BLaER1 treated with 17β-estradiol and CSF1 and Interleukin-3, amounts not matched to agents 10 nM and 100 nM (cell line): ENCODE measurements around the gene SUPT5H.
A peak's percentile ranks its signal among the peaks of the same experiment; 100 is the strongest.

Experiments used
- H3K27ac ChIP-seq, 11 experiments: shearing (Covaris generic); formaldehyde crosslinking; 2 replicates each; pipeline ENCODE4 v1.8.1; 2022
- H3K27me3 ChIP-seq, 11 experiments: shearing (Covaris generic); formaldehyde crosslinking; 2 replicates each; pipeline ENCODE4 v1.8.1; 2022
- H3K36me3 ChIP-seq, 11 experiments: shearing (Covaris generic); formaldehyde crosslinking; 2 replicates each; pipeline ENCODE4 v1.8.1; 2022
- H3K4me1 ChIP-seq, 10 experiments: shearing (Covaris generic); formaldehyde crosslinking; 2 replicates each; pipeline ENCODE4 v1.8.1; 2022
- H3K4me2 ChIP-seq, 11 experiments: shearing (Covaris generic); formaldehyde crosslinking; 2 replicates each; pipeline ENCODE4 v1.8.1; 2022
- H3K4me3 ChIP-seq, 10 experiments: shearing (Covaris generic); formaldehyde crosslinking; 2 replicates each; pipeline ENCODE4 v1.8.1; 2022
- H3K9ac ChIP-seq, 11 experiments: shearing (Covaris generic); formaldehyde crosslinking; 2 replicates each; pipeline ENCODE4 v1.8.1; 2022
- H3K9me3 ChIP-seq, 11 experiments: shearing (Covaris generic); formaldehyde crosslinking; replicated peaks in 1 of 11; 2 replicates each; pipeline ENCODE4 v1.8.1; 2022
- H4K20me1 ChIP-seq, 11 experiments: shearing (Covaris generic); formaldehyde crosslinking; 2 replicates each; pipeline ENCODE4 v1.8.1; 2022
- Cebpa-rat ChIP-seq, 11 experiments: shearing (Covaris generic); IDR thresholded peaks; 2 replicates each; pipeline ENCODE4 v1.8.1; 2022

The SUPT5H gene

DNA sequence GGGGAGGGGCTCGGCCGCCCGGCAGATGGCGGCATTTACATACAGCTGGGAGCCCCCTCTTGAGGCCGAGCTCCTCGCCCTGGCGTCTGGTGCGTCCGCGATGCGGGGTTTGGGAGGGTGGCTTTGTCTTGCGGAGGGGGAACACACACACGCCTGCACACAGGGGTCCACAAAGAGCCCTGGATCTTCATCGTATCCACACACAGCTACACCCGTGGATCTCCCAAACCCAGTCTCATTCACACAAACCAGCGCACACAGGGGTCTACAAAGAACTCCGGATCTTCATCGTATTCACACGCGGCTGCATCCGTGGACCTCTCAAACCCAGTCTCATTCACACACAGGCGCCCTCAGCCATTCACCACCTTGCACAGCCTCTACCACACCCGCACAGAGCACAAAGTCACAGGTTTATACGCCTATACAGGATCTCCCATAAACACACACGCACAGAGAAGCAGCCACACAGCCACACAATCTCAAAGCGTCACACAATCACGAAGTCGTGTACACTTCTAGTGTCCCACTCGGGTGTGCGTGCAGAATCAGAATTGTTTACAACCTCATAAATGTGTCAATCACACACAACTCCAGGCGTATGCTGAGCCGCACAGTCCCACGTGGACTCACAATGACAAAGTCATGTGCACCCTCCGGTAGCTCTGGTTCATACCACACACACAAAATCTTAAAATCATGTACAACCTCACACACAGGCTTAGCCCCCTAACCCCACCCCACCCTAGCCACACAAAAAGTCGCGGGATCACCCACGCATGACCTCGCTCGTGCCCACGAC lies 52.8 kb downstream of the SUPT5H start:
- Histone ChIP-seq H3K9ac (peak overlapping the region in 10 of 11 experiments; percentile 8 to 80 (median 57); a peak in 19 of 22 replicates), H4K20me1 (no peaks in the 10 kb centered on the region), H3K27me3 (peaks cover 3 to 23% (median 10%) of the 10 kb centered on the region in 11 experiments; a peak in 14 of 22 replicates), H3K4me3 (peak overlapping the region; percentile 47 to 75 (median 68)), H3K9me3 (no peaks in the 10 kb centered on the region), H3K4me1 (peaks cover 6 to 42% (median 25%) of the 10 kb centered on the region in 10 experiments; a peak in 18 of 20 replicates), H3K36me3 (0 out of 22 replicates have a peak, but pooled peaks cover 0 to 1% (median 0%) of the 10 kb centered on the region in 11 experiments), H3K4me2 (peak overlapping the region; percentile 91 to 100 (median 97)), H3K27ac (peak overlapping the region in 7 of 11 experiments; percentile 3 to 57 (median 41); a peak in 11 of 22 replicates)
- no peak for TF ChIP-seq Cebpa-rat (IDR thresholded peaks at IDR 0.05)

DNA sequence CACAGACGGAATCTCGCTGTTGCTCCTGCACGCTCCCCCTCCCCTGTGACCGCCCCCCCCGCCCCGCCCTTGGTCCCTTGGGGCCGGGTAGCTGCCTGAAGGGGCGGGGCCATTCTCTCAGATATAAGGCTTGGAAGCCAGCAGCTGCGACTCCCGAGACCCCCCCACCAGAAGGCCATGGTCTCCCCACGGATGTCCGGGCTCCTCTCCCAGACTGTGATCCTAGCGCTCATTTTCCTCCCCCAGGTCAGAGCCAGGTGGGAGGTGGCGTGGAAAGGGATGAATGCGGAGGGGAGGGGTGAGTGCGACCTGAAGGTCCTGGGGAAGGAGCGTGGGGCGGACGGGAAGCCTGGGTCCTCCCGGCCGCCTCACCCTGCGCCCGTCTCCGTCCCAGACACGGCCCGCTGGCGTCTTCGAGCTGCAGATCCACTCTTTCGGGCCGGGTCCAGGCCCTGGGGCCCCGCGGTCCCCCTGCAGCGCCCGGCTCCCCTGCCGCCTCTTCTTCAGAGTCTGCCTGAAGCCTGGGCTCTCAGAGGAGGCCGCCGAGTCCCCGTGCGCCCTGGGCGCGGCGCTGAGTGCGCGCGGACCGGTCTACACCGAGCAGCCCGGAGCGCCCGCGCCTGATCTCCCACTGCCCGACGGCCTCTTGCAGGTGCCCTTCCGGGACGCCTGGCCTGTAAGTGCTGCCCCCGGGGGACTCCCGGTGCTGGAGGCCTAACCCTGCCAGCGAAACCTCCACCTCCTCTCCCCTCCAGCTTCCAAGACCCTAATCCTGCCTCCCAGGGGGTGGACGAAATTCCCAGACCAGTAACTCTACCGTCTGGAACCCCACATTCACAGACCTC lies 53.6 kb downstream of the SUPT5H start, which contains the start of gene DLL3:
TSS of gene DLL3 (plus strand) at position 150 of the 845 bp plus-strand sequence. CDS start at position 178, 28 bp downstream.
- H3K4me3 ChIP-seq: peak within 1 kb of the TSS; percentile 50 to 75 (median 68)
- H3K27ac ChIP-seq: peak within 1 kb of the TSS in 7 of 11 experiments; percentile 28 to 66 (median 43); a peak in 13 of 22 replicates
- H3K27me3 ChIP-seq: peaks cover 3 to 23% (median 10%) of the 10 kb centered on the region in 11 experiments; a peak in 14 of 22 replicates
- peaks cover 0 to 2% (median 0%) of the 10 kb centered on the region in 11 experiments; a peak in 1 of 22 replicates for H3K36me3 ChIP-seq
- peaks cover 6 to 42% (median 25%) of the 10 kb centered on the region in 10 experiments; a peak in 18 of 20 replicates for H3K4me1 ChIP-seq
- TF ChIP-seq Cebpa-rat (IDR thresholded peaks at IDR 0.05): no peak
- H3K9ac ChIP-seq: peak within 1 kb of the TSS in 10 of 11 experiments; percentile 48 to 81 (median 68); a peak in 20 of 22 replicates
- H3K4me2 ChIP-seq: peak within 1 kb of the TSS; percentile 91 to 100 (median 97)
- peaks cover 0 to 4% (median 0%) of the 10 kb centered on the region in 11 experiments; a peak in 1 of 22 replicates for H4K20me1 ChIP-seq
- no peaks in the 10 kb centered on the region for H3K9me3 ChIP-seq

DNA sequence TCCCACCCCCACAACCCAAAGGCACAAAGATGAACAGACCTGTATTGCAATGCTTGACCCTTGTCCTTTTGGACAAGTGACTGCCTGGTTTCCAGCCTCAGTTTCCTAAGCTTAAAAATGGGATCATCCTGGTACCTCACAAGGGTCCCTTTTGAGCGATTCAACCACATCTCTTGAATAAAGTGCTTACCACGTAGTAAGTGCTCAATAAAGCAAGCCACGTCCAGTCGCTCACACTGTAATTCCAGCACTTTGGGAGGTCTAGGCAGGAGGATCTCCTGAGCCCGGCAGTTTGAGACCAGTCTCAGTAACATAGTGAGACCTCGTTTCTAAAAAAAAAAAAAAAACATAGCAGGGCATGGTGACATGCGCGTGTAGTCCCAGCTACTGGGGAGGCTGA lies 54.5 kb downstream of the SUPT5H start:
- peaks cover 4 to 30% (median 10%) of the 10 kb centered on the region in 11 experiments; a peak in 16 of 22 replicates for H3K27me3 ChIP-seq
- H3K4me2 ChIP-seq: peak overlapping the region in 8 of 11 experiments; percentile 91 to 100 (median 98); a peak in 14 of 22 replicates
- no peaks in the 10 kb centered on the region for H3K9me3 ChIP-seq
- no peak overlapping the region for H3K27ac ChIP-seq
- peaks cover 0 to 4% (median 0%) of the 10 kb centered on the region in 11 experiments; a peak in 1 of 22 replicates for H3K36me3 ChIP-seq
- no peak for TF ChIP-seq Cebpa-rat (IDR thresholded peaks at IDR 0.05)
- H3K4me1 ChIP-seq: peaks cover 6 to 35% (median 23%) of the 10 kb centered on the region in 10 experiments; a peak in 18 of 20 replicates
- H4K20me1 ChIP-seq: peaks cover 0 to 6% (median 0%) of the 10 kb centered on the region in 11 experiments; a peak in 1 of 22 replicates
- peak overlapping the region in 4 of 11 experiments; percentile 71 to 81 (median 80); a peak in 4 of 22 replicates for H3K9ac ChIP-seq
- peak overlapping the region in 4 of 10 experiments; percentile 68 to 75 (median 71); a peak in 4 of 20 replicates for H3K4me3 ChIP-seq

DNA sequence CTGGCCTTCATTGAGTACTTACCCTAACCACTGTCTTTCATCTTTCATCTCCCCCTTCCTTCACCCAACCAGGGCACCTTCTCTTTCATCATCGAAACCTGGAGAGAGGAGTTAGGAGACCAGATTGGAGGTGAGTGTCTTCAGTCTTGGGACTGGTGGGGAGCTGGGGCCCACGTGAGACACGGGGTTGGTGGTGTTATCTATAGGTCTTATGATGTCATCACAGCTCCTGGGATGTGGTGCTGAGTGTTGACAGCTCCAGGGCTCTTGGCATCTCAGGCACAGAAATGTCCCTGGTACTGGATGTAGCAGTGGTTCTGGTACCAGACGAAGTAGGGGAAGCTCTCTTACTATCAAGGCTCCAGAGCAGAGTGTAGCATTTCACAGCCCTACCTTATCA lies 55.2 kb downstream of the SUPT5H start:
- Histone ChIP-seq H3K27me3 (peaks cover 10 to 36% (median 15%) of the 10 kb centered on the region in 11 experiments), H3K4me1 (peaks cover 6 to 35% (median 23%) of the 10 kb centered on the region in 10 experiments; a peak in 18 of 20 replicates), H3K4me2 (peak overlapping the region in 2 of 11 experiments; percentile 91 to 95; a peak in 1 of 22 replicates), H3K4me3 (no peak overlapping the region), H3K36me3 (peaks cover 0 to 5% (median 0%) of the 10 kb centered on the region in 11 experiments; a peak in 1 of 22 replicates), H4K20me1 (peaks cover 0 to 6% (median 0%) of the 10 kb centered on the region in 11 experiments; a peak in 1 of 22 replicates), H3K9ac (no peak overlapping the region), H3K9me3 (no peaks in the 10 kb centered on the region), H3K27ac (no peak overlapping the region)
- TF ChIP-seq Cebpa-rat (IDR thresholded peaks at IDR 0.05): no peak

DNA sequence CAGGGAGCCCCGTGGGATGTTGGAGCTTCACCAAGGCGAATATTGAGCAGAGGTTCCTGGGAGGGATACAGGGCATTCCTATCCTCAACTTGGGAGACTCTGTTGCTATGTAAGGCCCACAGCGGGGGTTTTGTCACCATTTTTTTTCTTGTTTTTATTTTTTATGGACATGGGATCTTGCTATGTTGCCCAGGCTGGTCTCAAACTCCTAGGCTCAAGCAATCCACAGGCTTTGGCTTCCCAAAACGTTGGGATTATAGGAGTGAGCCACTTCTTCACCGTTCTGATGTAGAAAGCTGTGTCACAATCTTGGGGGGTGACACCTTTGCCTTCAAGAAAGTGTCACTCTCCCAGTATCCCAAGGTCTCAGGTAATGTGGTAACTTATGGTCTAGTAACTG lies 56.0 kb downstream of the SUPT5H start:
- H4K20me1 ChIP-seq: peaks cover 0 to 6% (median 0%) of the 10 kb centered on the region in 11 experiments; a peak in 1 of 22 replicates
- H3K4me2 ChIP-seq: no peak overlapping the region
- H3K9ac ChIP-seq: no peak overlapping the region
- no peak overlapping the region for H3K27ac ChIP-seq
- H3K4me1 ChIP-seq: peaks cover 6 to 35% (median 23%) of the 10 kb centered on the region in 10 experiments; a peak in 18 of 20 replicates
- H3K4me3 ChIP-seq: no peak overlapping the region
- H3K9me3 ChIP-seq: no peaks in the 10 kb centered on the region
- H3K36me3 ChIP-seq: peaks cover 0 to 8% (median 0%) of the 10 kb centered on the region in 11 experiments; a peak in 1 of 22 replicates
- TF ChIP-seq Cebpa-rat (IDR thresholded peaks at IDR 0.05): no peak
- H3K27me3 ChIP-seq: peaks cover 18 to 44% (median 23%) of the 10 kb centered on the region in 11 experiments

DNA sequence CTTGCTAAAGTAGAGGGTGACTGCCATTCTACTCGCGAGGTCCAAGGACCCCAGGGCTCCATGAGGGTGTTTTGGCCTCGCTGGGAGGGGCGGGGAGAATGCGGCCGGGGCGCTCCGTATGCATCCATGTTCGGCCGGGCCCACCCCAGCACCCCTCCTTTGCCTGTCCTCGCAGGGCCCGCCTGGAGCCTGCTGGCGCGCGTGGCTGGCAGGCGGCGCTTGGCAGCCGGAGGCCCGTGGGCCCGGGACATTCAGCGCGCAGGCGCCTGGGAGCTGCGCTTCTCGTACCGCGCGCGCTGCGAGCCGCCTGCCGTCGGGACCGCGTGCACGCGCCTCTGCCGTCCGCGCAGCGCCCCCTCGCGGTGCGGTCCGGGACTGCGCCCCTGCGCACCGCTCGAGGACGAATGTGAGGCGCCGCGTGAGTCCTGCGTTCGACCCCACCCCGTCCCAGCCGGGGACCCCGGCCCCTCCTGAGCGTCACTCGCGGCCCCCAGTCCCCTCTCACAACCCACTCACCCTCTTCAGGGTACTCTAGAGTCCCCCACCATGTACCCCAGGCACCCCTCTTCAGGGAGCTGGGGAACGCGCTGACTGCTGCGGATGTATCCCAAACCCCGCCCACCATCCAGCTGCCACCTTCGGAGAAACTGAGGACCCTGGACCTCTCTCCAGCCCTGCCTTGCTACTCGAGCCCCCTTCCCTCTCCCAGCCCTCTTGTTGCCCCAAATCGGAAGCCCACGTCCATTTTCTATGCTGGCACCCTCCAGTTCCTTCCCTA lies 57.4 kb downstream of the SUPT5H start:
- no peaks in the 10 kb centered on the region for H3K9me3 ChIP-seq
- H4K20me1 ChIP-seq: peaks cover 0 to 9% (median 0%) of the 10 kb centered on the region in 11 experiments; a peak in 3 of 22 replicates
- no peak for TF ChIP-seq Cebpa-rat (IDR thresholded peaks at IDR 0.05)
- peaks cover 6 to 37% (median 28%) of the 10 kb centered on the region in 10 experiments; a peak in 18 of 20 replicates for H3K4me1 ChIP-seq
- peaks cover 32 to 59% (median 38%) of the 10 kb centered on the region in 11 experiments for H3K27me3 ChIP-seq
- peaks cover 0 to 8% (median 0%) of the 10 kb centered on the region in 11 experiments; a peak in 1 of 22 replicates for H3K36me3 ChIP-seq
- H3K27ac ChIP-seq: no peak overlapping the region
- peak overlapping the region in 2 of 11 experiments; percentile 29 to 35; a peak in 1 of 22 replicates for H3K4me2 ChIP-seq
- no peak overlapping the region for H3K9ac ChIP-seq
- no peak overlapping the region for H3K4me3 ChIP-seq

DNA sequence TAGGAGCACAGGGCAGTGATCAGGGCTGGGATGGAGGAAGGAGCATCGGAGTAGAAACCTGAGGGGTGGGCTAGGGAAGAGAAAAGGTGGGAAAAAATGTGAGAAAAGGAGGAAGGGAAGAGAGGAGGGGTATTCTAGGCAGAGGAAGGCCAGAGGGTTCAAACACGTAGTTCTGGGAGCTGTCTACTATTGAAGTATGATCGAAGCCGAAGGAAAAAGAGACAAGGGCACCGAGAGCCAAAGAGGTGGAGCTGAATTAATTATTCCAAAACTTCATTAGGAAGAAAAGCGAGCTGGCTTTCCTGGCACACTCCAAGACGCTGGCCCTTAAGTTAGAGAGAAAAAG lies 61.2 kb downstream of the SUPT5H start:
- TF ChIP-seq Cebpa-rat (IDR thresholded peaks at IDR 0.05): no peak
- peaks cover 0 to 9% (median 0%) of the 10 kb centered on the region in 11 experiments; a peak in 3 of 22 replicates for H4K20me1 ChIP-seq
- no peaks in the 10 kb centered on the region for H3K9me3 ChIP-seq
- H3K27ac ChIP-seq: no peak overlapping the region
- H3K4me1 ChIP-seq: peaks cover 0 to 15% (median 13%) of the 10 kb centered on the region in 10 experiments; a peak in 7 of 20 replicates
- H3K27me3 ChIP-seq: peaks cover 38 to 52% (median 46%) of the 10 kb centered on the region in 11 experiments
- peaks cover 0 to 8% (median 0%) of the 10 kb centered on the region in 11 experiments; a peak in 1 of 22 replicates for H3K36me3 ChIP-seq
- H3K9ac ChIP-seq: peak overlapping the region in 7 of 11 experiments; percentile 45 to 65 (median 53); a peak in 11 of 22 replicates
- H3K4me3 ChIP-seq: peak overlapping the region; percentile 49 to 71 (median 62)
- H3K4me2 ChIP-seq: peak overlapping the region; percentile 62 to 87 (median 80)
